ENCODE data around the gene ROR2.

The ROR2 gene

DNA sequence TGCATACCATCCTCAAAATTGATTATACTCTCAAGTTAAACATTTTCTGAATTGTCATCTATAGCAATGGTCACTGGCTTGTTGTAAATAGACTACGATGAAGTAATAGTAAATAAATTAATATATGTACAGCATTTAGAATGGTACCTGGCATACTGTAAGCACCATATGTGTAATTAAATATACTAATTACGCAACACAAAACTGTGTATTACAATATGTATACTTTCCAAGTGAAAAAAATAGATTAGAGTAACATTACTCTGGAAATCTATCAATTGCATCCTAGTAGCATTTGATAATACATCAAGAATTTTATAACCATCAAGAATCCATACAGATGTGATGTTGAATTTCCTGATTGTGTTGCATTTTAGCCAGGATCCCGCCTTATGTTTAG lies 17.2 kb upstream of the ROR2 start:
- TF ChIP-seq, protein P1, sequence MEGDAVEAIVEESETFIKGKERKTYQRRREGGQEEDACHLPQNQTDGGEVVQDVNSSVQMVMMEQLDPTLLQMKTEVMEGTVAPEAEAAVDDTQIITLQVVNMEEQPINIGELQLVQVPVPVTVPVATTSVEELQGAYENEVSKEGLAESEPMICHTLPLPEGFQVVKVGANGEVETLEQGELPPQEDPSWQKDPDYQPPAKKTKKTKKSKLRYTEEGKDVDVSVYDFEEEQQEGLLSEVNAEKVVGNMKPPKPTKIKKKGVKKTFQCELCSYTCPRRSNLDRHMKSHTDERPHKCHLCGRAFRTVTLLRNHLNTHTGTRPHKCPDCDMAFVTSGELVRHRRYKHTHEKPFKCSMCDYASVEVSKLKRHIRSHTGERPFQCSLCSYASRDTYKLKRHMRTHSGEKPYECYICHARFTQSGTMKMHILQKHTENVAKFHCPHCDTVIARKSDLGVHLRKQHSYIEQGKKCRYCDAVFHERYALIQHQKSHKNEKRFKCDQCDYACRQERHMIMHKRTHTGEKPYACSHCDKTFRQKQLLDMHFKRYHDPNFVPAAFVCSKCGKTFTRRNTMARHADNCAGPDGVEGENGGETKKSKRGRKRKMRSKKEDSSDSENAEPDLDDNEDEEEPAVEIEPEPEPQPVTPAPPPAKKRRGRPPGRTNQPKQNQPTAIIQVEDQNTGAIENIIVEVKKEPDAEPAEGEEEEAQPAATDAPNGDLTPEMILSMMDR (IDR thresholded peaks at IDR 0.05; ENCODE audit: insufficient read depth, low read length, poor library complexity, severe bottlenecking) = no peak
- no peak for TF ChIP-seq EZH2phosphoT487 (conservative IDR thresholded peaks at IDR 0.05; ENCODE audit: low read length)
- no peak overlapping the region for H2AFZ ChIP-seq (ENCODE audit: low read depth, low read length, severe bottlenecking)
- no peaks in the 10 kb centered on the region for H3F3A ChIP-seq (ENCODE audit: insufficient read depth)
- no peak overlapping the region for H3K9ac ChIP-seq (ENCODE audit: low read length)
- H3K27me3 ChIP-seq (ENCODE audit: low read length) = no peaks in the 10 kb centered on the region
- no peak overlapping the region for H3K27ac ChIP-seq (ENCODE audit: low read depth, low read length)
- no peaks in the 10 kb centered on the region for H3K9me2 ChIP-seq (replicated peaks; ENCODE audit: insufficient read depth, low read length)
- no peak overlapping the region for H3K4me3 ChIP-seq (ENCODE audit: insufficient read depth, low read length, poor library complexity, severe bottlenecking)
- no peaks in the 10 kb centered on the region for H3K36me3 ChIP-seq (ENCODE audit: low read length)
- no peaks in the 10 kb centered on the region for H3K9me3 ChIP-seq (ENCODE audit: insufficient read depth, low read length)
- no peaks in the 10 kb centered on the region for H4K20me1 ChIP-seq (ENCODE audit: low read depth, low read length)
- no peaks in the 10 kb centered on the region for H3K79me2 ChIP-seq (ENCODE audit: insufficient read depth, low read length)
- no peak overlapping the region for H3K4me2 ChIP-seq (ENCODE audit: low read depth, low read length, poor library complexity, severe bottlenecking)

DNA sequence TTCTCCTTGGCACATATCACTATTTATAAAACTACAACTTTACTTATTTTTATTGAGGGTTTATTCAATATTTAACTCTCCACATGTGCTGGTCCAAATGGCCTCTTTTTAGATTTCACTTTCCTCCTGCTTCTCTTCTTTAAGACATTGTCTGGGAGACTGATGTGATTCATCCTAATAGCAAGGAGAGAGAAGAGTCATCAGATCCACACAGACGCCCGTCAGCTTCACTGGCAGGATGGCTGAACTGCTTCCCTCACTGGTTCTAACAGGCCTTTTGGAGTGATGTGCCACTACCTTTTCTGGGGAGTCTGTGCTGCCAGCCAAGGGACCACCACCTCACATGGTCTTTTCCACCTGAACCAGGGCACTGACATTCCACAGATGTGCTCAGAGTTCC lies 16.5 kb upstream of the ROR2 start:
- TF ChIP-seq EZH2phosphoT487 (conservative IDR thresholded peaks at IDR 0.05; ENCODE audit: low read length) = no peak
- TF ChIP-seq, protein P1 (IDR thresholded peaks at IDR 0.05; ENCODE audit: insufficient read depth, low read length, poor library complexity, severe bottlenecking) = no peak
- Histone ChIP-seq H3K27me3 (ENCODE audit: low read length) (no peaks in the 10 kb centered on the region), H3K27ac (ENCODE audit: low read depth, low read length) (no peak overlapping the region), H3K4me3 (ENCODE audit: insufficient read depth, low read length, poor library complexity, severe bottlenecking) (no peak overlapping the region), H3K4me2 (ENCODE audit: low read depth, low read length, poor library complexity, severe bottlenecking) (no peak overlapping the region), H3F3A (ENCODE audit: insufficient read depth) (no peaks in the 10 kb centered on the region), H4K20me1 (ENCODE audit: low read depth, low read length) (no peaks in the 10 kb centered on the region), H3K9ac (ENCODE audit: low read length) (no peak overlapping the region), H3K9me3 (ENCODE audit: insufficient read depth, low read length) (no peaks in the 10 kb centered on the region), H3K9me2 (replicated peaks; ENCODE audit: insufficient read depth, low read length) (no peaks in the 10 kb centered on the region), H3K79me2 (ENCODE audit: insufficient read depth, low read length) (no peaks in the 10 kb centered on the region), H2AFZ (ENCODE audit: low read depth, low read length, severe bottlenecking) (no peak overlapping the region), H3K36me3 (ENCODE audit: low read length) (no peaks in the 10 kb centered on the region)

DNA sequence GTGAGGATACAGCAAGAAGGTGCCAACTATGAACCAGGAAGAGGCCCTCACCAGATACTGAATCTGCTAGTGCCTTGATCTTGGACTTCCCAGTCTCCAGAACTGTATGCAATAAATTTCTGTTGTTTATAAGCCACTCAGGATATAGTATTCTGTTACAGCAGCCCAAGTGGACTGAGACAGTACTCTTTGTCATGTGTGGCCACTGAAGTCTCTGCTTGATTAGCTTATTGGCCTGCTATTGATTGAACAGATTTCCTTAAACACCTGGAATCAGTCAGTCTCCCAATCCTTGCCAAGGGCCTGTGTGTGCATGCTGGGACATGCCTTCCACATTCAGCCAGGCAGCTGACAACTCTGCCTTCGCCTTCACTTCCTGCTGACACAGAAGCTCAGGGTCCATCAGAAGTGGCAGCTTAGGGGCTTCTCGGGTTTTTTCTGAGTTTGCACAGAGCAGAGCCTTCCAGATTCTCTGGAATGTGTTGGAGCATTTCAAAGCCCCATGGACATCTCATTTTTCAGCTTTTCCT lies 13.7 kb upstream of the ROR2 start:
- no peaks in the 10 kb centered on the region for H3K27me3 ChIP-seq (ENCODE audit: low read length)
- H3K4me3 ChIP-seq (ENCODE audit: insufficient read depth, low read length, poor library complexity, severe bottlenecking) = no peak overlapping the region
- H2AFZ ChIP-seq (ENCODE audit: low read depth, low read length, severe bottlenecking) = no peak overlapping the region

More for the DNA sequence above, 13.7 kb upstream of the ROR2 start:
- no peaks in the 10 kb centered on the region for H4K20me1 ChIP-seq (ENCODE audit: low read depth, low read length)
- H3F3A ChIP-seq (ENCODE audit: insufficient read depth) = no peaks in the 10 kb centered on the region
- no peak overlapping the region for H3K27ac ChIP-seq (ENCODE audit: low read depth, low read length)
- H3K9ac ChIP-seq (ENCODE audit: low read length) = no peak overlapping the region
- TF ChIP-seq, protein P1 (IDR thresholded peaks at IDR 0.05; ENCODE audit: insufficient read depth, low read length, poor library complexity, severe bottlenecking) = no peak
- no peak for TF ChIP-seq EZH2phosphoT487 (conservative IDR thresholded peaks at IDR 0.05; ENCODE audit: low read length)
- no peaks in the 10 kb centered on the region for H3K9me3 ChIP-seq (ENCODE audit: insufficient read depth, low read length)
- H3K4me2 ChIP-seq (ENCODE audit: low read depth, low read length, poor library complexity, severe bottlenecking) = no peak overlapping the region
- H3K9me2 ChIP-seq (replicated peaks; ENCODE audit: insufficient read depth, low read length) = no peaks in the 10 kb centered on the region
- H3K79me2 ChIP-seq (ENCODE audit: insufficient read depth, low read length) = no peaks in the 10 kb centered on the region
- no peaks in the 10 kb centered on the region for H3K36me3 ChIP-seq (ENCODE audit: low read length)
